SK-N-DZ (cell line): ENCODE results near the gene NDUFA13.

ENCODE experiments used
- DNase-seq: peaks from one replicate; pipeline ENCODE4 v3.0.0-alpha.2; 2015; ENCODE audit warnings: low spot score

NDUFA13 gene

DNA sequence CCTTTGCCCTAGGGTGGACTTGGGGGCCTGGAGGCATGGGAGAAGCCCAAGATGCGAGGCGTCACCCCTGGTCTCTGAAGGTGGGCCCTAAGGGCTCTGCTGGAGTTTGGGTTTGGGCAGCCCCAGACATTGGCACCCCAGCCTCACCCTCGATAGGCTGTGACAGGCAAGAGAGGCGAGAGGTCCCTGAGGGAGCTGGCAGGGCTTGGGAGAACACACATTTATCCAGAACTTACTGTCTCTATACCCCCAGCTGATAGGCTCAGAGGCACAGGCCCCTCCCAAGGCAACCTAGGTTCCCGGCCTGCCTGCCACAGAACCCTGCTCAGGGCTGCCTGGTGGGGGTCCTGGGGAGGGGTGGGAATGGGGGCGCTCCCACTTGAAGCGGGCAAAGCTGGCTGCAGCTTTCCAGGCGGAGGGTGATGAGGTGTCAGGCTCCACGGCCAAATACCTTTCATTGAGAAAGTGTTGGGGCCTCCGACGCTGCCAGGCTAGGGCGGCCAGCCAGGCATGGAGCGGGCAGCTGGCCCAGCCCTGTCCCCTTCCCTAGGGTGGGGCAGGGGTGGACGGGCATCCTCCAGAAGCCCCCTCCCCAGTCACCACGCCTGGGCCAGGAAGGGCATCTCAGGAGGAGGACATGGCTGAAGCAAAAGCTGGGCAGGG is 31.8 kb downstream of the NDUFA13 start:
- no peak for DNase-seq

DNA sequence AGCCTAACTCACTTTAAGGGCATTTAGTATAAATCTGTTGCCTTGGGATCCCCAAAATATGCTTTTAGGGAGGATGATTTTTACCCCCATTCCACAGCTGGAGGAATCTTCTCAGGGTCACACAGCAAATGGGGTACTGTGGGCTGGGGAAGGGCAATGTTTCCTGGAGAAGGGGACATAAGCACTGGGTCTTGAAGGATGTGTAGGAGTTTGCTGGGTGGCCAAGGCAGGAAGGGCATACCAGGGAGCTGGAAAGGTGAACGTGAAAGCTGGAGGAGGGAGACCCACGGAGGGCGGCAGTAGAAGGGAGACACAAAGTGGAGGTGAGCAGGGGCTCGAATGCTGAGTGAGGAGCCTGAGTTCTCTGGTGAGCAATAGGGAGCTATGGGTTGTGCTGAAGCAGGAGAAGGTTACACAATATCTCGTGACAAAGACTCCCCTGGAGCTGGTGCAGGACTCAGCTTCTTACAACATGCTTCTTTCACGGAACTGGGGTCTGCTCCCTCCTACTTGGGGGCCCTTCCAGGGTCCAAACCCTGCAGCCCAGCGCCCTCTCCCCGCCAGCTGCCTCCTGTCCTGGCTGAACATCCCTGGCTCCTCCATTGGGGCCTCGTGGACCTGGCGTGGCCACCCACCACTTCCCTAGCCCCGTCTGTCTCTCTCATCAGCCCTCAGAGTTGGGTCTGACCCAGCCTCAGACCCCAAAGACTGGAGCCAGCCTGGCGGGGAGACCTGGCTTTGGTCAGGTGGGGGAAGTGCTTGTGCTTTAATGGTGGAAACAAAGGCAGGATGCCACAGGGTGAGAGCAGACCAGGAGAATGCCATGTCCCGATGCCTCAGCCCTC is 33.1 kb downstream of the NDUFA13 start:
- no peak for DNase-seq

DNA sequence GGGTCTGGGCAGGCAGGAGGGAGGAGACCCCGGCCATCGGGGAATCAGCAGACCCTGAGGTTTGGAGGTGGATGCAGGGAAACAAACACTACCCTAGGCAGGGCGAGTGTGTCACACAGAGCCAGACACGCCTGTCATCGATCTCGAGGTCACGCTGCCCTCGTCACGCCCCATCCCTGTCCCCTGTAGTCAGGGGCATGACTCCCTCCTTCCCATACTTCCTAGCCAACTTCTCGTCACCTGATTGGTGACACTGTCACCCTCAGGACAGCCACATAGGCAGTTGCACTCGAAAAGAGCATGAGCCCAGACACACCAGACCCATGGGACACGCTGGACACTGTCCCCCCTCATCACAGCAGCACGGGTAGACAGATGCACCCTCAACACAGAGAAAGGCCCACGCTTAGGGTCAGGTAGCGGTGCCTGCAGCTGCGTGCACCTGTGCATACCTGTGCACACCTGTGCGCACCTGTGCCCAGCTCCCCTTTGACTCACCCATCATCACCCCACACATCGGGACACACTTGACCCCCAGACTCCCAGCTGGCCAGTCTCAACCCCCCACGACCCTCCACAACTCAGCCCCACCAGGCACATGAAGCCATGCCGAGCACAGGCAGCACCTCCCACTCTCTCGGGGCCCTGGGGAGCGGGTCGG is 33.9 kb downstream of the NDUFA13 start:
- DNase-seq, result no peak

DNA sequence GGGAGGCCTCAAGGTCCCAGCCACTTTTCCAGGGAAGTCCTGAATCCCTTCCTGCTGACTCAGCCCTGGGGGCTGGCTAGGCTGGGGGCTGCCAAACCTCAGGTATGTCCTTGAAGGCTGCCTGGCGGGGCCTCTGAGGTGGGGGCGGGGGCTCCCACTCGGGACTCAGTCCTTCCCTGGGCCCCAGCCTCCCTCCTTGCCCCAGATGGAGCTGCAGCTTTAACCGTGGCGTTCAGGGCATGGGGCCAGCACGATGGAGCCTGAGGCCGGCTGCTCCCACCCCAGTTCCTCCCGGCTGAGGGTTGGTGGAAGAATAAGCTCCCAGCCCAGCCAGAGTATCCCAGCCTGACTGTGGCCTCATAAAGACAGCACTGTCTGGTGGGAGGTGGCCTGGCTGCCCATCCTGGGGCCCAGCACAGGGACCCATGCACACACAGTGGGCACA is 34.5 kb downstream of the NDUFA13 start:
- DNase-seq, result no peak

DNA sequence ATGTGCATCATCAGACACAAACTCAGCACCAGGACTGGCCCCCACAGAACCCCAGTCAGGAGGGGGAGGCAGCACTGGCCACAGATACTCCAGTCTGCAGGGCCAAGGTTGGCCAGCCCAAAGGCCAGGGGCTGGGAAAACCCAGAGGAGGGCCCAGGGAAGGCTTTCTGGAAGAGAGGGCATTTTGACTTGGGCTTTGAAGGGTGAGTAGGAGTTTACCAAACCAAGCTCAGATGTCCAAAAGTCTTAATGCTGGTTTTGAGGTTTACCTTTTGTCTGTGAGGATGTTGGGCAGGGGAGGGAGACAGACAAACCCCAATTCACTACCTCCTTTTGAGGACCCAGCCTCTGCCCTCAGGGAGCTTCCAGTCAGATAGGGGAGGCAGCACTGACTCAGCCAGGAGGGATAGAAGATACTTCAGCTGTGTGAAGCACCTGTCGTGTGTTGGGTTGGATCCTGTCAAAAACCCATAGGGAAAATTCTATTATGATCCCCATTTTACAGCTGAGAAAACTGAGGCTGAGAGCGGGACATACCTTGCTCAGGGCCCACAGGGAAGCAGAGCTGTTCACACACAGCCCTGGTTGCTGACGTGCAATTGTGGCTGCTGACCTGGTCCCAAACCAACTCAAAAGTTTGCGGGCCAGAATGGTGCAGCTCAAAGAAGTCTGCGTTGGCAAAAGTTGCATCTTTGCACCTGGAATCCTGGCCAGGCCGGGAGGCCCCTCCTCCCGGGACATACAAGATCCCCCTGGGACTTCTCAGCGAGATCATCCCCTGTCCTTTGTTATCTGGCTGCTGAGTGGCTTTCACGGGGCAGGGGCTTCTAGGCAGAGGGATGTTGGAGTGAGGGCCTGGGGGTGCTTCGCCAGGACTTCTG is 35.2 kb downstream of the NDUFA13 start:
- DNase-seq, result peak; percentile 47

DNA sequence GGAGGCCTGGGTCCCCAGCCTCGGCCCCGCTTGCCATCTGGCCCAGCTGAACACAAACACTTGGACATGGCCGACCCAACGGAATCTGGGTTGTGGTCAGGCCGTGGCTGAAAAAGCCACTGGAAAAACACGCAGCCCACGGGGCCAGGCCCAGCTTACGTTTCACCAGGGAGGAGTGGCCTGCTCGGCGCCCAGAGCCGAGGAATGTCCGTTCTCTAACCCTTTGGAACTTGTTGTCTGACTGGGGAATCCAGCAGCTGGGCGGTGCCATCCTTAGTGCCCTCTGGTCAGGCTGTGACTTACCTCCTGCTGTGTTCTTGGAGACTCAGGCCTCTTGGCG is 35.8 kb downstream of the NDUFA13 start:
- DNase-seq, result no peak

DNA sequence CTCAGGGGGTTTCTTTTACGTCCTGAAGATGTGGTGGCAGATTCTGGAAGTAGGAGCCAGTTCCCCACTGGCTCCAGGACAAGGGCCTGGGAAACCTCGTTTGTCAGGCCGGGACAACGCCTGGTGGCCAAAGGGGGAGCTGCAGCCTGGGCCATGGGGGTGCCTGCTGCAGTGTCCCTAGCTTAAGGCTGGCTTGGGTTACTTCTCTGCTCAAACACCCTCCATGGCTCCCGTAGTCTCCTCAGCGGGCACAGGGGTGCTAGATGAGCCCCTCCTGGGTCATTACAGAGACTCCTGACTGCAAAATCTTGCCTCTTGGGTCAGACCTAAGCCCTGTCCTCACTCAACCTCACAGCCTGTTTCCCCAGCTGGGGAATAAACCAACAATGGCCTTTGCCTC is 36.8 kb downstream of the NDUFA13 start:
- DNase-seq, result peak; percentile 47

DNA sequence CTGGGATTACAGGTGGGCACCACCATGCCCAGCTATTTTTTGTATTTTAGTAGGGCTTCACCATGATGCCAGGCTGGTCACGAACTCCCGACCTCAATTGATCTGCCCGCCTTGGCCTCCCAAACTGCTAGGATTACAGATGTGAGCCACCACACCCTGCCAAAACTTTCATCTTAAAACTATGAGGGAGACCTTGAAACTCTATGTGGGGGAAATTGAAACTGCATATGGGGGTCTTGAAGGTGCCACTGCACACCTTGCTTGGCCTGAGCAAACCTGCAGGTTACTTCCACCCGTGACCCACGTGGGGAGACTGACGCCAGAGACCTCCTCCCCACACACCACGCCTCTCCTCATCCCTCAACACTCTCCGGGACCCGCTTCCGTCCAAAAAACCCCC is 37.6 kb downstream of the NDUFA13 start:
- no peak for DNase-seq

DNA sequence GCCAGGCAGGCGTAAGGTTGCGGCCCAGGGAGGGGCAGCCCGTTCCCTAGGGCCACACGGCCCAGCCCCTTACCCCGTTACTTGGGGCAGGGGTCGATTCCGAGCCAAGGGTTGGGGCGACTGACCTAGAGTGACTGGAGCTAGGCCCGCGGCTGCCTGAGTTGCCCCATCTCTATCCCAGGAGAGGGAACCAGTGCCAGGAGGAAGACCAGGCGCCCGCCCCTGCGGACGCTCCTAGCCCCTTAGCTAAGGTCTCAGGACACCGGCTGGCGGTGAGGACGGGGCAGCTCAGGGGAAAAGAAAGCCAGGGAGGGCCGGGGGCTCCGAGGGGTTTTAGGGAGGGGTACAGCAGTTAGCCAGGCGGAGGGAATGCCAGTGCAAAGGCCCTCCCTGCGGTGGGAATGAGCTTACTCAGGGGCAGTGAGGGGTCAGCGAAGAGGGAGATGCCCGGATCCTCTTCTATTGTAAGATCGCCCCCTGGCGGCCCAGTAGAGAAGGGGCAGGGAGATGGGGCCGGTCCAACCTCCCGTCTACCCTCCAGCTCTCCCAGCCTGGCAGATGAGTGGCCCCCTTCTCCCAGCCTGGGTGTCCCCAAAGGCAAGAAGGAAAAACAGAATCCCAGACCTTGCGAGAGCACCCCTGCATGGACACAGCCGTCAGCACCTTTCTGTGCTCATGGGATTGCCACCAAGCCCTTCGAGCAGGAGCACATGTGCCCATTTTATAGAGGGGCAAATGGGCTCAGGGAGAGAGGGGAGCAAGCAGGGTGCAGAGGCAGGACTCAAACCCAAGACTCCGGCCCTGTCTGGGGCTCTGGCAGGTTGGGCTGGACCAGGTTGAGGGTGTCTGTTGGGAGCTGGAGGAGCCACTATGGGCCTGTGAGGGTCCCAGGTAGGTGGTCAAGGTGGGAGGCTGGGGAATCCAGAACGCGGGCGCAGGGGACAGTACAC is 38.3 kb downstream of the NDUFA13 start:
- DNase-seq, result no peak

DNA sequence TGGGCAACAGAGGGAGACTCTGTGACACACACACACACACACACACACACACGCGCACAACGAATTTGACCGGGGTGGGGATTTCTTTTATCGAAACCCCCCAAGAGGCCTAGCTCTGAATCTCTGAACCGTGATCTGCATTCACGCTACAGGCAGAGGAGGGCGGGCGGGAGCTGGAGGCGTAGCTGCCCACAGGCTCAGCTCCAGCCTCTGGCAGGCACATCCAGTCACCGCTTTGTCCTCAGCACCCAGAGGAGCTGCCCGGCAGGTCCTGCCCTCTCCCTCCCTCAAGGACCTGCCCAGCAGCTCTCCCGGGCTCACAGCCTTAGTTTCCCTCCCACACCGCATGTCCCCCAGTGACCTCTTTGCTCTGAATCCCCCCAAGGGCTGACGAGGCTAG is 42.0 kb downstream of the NDUFA13 start:
- no peak for DNase-seq

DNA sequence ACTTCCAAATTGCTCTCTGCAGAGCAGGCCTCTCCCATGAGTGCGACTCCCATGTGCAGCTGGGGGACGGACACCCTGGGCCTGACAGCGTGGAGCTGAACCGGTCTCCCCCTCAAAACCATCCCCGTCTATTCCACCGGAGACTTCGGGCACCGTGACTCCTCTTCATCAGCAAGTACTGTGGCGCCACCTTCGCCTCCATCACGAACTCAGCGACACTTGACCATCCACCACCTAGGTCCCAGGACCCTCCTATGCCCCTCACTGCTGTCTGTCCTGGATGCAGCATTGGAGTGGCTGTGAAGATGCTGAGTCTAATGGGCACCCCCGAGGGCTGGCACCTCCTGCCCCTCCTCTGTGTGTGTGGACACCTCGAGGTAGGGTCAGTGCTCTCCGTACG is 42.6 kb downstream of the NDUFA13 start:
- DNase-seq, result no peak

DNA sequence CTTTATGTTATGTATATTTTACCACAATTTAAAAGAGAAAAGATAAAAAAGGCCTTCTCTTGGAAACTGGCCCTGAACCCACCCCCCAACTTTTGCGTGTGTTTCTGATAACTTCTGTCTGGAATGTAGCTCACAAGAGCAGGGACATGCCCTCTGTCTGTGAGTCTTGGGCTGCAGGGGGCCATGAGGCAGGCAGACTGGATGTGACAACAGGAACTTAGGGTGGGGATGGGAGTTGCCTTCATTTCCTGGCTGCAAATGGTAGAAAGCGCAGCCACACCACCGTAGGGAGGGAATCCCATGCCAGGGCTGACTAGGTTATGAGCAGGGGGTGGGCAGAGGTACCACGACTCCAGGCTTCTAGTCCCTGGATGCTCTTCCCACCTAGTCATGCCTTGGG is 43.9 kb downstream of the NDUFA13 start:
- no peak for DNase-seq

DNA sequence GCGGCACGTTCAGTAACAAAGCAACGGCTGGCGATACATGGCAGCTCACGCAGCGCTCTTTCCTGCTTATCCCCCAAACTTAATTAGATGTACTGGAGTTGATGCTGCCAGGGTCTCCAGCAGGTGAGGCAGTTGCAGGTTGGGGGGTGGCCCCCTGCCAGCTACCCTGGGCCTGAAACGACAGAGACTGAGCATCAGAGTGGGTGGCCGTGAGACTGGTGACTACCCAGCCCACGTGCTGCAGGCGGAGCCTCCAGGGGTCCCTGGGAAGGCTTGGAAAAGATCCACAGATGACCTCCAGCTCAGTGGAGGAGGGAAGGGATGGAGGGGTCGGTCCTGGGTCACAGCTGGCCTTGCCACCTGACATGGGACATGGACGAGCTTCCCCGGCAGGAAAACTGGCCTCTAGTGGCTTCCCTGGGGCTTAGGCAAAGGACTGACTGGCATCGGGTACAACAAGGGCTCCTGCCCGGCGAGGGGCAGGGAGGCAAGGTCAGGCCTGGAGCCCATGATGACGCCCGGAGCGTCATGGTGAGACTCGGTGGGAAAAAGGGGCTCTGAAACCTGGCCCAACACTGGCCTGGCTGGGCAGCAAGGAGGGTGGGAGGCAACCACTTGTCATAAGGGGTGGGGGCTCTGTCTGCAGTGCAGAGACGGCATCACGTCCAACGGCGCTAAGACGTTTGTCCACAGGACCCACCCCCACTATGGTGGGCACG is 46.1 kb downstream of the NDUFA13 start:
- DNase-seq, result no peak

DNA sequence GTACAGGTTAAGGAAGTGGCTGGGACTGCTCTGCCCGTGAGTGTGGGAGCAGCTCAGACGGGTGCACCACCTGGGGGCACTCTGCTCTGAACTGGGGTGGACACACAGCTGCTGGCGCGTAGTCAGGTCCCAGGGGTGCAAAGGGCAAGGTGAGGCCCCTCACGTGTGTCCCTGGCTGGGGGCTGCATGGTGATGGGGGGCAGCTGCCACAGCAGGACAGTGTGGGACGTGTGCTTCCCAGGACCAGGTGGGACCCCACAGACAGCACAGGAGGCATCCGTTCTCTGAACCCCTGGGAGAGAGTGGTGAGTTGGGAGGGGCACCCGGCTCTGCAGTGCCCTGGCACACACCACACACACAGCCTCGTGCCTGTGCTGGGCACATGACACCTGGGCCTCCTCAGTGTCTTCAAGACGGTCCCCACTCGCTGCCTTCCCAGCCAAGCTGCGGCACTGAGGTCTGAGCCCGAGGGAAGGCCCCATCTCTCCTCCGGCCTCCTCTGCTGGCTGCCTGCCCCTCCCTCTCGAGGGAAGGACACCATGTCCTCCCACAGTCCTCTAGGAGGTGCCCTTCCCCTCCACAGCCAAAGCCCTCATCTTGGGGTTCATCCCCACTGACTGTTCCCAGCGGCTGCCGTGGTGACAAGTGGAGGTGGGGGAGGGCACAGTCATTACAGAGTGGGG is 46.8 kb downstream of the NDUFA13 start:
- DNase-seq, result no peak

DNA sequence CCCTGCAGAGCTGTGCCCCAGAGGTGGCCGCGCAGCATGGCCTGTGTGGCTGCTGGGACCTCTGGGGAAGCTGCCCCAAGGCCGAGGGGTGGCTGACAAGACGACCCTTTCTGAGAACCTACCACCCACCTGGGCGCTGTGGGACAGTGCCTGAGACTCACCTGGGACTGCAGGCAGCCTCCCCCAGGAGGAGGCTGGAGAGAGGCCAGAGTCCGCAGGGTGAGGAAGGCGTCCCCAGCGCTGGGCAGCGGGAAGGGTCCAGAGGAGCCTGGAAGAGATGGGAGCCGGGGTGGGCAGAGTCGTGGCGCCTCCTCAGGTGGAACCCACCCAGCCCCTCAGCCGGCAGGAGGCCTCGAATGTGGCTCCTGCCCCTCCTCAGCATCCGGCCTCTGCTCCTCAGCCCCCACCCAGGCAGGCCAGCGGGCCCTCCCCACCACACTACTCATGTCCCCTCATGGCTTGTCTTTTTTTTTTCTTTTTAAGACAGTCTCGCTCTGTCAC is 47.4 kb downstream of the NDUFA13 start:
- no peak for DNase-seq

DNA sequence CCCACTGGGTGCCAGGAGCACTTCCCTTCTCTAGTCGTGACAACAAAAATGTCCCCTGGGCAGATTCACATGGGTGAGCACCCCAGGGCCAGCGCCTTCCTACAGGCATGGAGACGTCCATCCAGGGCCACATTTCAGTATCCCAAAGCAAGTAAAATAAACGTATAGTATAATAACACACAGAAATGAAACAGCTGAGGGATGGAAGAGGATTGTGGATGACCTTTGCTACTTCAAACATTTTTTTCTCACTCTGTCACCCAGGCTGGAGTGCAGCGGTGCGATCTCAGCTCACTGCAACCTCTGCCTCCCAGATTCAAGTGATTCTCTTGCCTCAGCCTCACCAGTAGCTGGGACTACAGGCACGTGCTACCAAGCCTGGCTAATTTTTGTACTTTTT is 50.3 kb downstream of the NDUFA13 start:
- no peak for DNase-seq

DNA sequence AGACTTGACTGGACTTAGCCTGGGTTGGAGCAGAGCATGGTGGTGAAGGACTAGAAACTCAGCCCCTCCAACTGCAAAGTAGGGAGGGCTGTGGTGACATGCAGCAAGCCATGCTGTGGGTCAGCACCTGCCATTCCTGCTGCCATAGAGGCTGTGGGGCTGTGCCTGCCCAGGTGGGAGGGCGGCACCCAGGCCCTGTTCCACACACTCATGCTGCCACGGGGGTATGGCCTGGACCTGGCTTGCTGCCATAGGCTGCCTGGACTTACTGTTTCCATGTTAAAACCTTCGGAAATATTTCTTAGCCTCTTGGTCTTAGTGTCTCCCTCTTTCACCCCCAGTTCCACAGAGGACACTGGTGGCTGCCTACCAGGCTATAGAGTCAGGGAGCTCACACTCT is 51.4 kb downstream of the NDUFA13 start:
- DNase-seq, result no peak

DNA sequence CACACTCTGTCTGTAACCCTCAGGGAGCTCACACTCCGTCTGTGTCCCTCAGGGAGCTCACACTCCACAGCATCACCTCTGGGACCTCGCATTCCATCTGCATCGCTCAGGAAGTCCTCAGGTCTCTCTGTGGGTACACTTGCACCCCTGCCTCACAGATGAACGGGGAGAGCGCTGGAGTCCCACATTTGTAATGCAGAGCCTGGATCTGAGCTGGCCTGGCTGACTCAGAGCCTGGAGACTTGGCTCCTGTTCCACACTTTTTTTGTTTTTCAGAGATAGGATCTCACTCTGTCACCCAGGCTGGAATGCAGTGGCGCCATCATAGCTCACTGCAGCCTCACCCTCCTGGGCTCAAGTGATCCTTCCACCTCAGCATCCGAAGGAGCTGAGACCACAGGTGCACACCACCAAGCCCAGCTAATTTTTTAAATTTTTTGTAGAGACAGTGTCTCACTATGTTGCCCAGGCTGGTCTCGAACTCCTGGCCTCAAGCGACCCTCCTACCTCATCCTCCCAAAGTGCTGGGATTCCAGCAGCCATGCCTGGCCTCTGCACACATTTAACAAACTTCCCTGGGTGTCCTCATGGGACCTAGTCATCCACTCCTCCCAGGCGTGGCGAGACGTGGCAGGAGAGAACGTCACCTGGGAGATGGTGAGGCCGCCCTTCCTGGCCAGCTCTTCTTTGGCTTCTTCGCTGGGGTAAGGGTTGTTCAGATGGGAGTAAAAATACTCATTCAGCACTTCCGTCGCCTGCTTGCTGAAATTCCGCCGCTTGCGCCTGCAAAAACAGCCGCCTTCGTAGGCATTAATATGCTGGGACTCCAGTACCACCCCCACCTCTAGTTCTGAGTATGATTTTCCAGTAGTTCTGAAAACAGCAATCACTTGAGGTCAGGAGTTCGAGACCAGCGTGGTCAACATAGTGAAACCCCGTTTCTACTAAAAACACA is 53.1 kb downstream of the NDUFA13 start:
- DNase-seq, result no peak
